K562 (cell line): ENCODE results near the gene NGRN. TPM values are rescaled to one million over a fixed set of nuclear protein-coding genes. Genes with fewer than 3 reads are reported as not detected.
A peak's percentile ranks its signal among the peaks of the same experiment; 100 is the strongest.

Experiments
- BDP1 ChIP-seq: IDR thresholded peaks from 3 replicates; pipeline ENCODE4 v1.6.1; 2011; ENCODE audit not compliant: insufficient read length, insufficient read depth
- CREBBP ChIP-seq: IDR thresholded peaks from one replicate; pipeline ENCODE4 v1.6.1; 2012; ENCODE audit warnings: low read depth, mild to moderate bottlenecking, control low read depth, inconsistent platforms, low read length
- EGR1 ChIP-seq: fragments of 450-650 bp; conservative IDR thresholded peaks from 2 replicates; pipeline ENCODE4 v1.6.1; 2017; ENCODE audit warnings: mild to moderate bottlenecking
- HCFC1 ChIP-seq: IDR thresholded peaks from 2 replicates; pipeline ENCODE4 v1.6.1; 2012; ENCODE audit warnings: low read depth, low read length, improper control_type of control experiment
- HDGF ChIP-seq: fragments of 450-650 bp; IDR thresholded peaks from 2 replicates; pipeline ENCODE4 v1.6.1; 2016
- KLF6 ChIP-seq: fragments of 250-450 bp; sonication (Bioruptor Pico); IDR thresholded peaks from 2 replicates; pipeline ENCODE4 v1.4.0; 2020; ENCODE audit warnings: mild to moderate bottlenecking, moderate library complexity, borderline replicate concordance
- MEF2D ChIP-seq: conservative IDR thresholded peaks from 2 replicates; pipeline ENCODE4 v1.6.1; 2016; ENCODE audit warnings: low read depth, missing genetic modification characterization, missing compliant biosample characterization
- NFE2L1 ChIP-seq: fragments of 450-650 bp; IDR thresholded peaks from 2 replicates; pipeline ENCODE4 v1.6.1; 2016; ENCODE audit warnings: missing genetic modification characterization, low read depth, mild to moderate bottlenecking, missing compliant biosample characterization, moderate library complexity, borderline replicate concordance
- NR1H2 ChIP-seq: sonication (generic); formaldehyde crosslinking; IDR thresholded peaks from 2 replicates; pipeline ENCODE4 v1.4.0; 2020; ENCODE audit warnings: mild to moderate bottlenecking, missing genetic modification reagents
- PML ChIP-seq: IDR thresholded peaks from 2 replicates; pipeline ENCODE4 v1.6.1; 2012; ENCODE audit warnings: low read length, inconsistent platforms
- PRMT5 ChIP-seq: sonication (generic); formaldehyde crosslinking; IDR thresholded peaks from 2 replicates; pipeline ENCODE4 v1.5.0; 2020; ENCODE audit warnings: missing genetic modification reagents
- SAFB2 ChIP-seq: fragments of 200-400 bp; formaldehyde crosslinking; IDR thresholded peaks from 2 replicates; pipeline ENCODE4 v1.6.1; 2018; ENCODE audit warnings: borderline replicate concordance, low read length, low read depth, moderate library complexity; ENCODE audit not compliant: severe bottlenecking
- SPI1 ChIP-seq: IDR thresholded peaks from 2 replicates; pipeline ENCODE4 v1.6.1; 2011; ENCODE audit warnings: low read depth, low read length, control low read depth, borderline replicate concordance
- TAF7 ChIP-seq: fragments of 450-650 bp; IDR thresholded peaks from 2 replicates; pipeline ENCODE4 v1.6.1; 2016; ENCODE audit warnings: missing genetic modification characterization, missing compliant biosample characterization
- ZKSCAN8 ChIP-seq: fragments of 200-800 bp; sonication (Bioruptor generic); IDR thresholded peaks from 2 replicates; pipeline ENCODE4 v1.6.1; 2016; ENCODE audit warnings: missing genetic modification characterization, missing compliant biosample characterization
- polyA plus RNA-seq, 8 experiments: library from polyadenylated mRNA; depleted of rRNA in 4 of 8; stranded (reverse) in 5 of 8; unstranded in 3 of 8; fragments of >200 nt; fragmentation: Nextera tagmentation in 2 of 8; fragmentation: Illumina TruSeq in 1 of 8; extraction: Ambion mirVana in 2 of 8; extraction: Trizol in 1 of 8; gene quantifications; 2 replicates each; pipeline versions ENCODE4 v1.2.1 to v1.2.3, GENCODE V29; 2011 to 2014; ENCODE audit warnings: inconsistent platforms in 1 of 8, missing spikeins in 1 of 8
- total RNA-seq, 7 experiments: library from RNA; depleted of rRNA in 6 of 7; stranded (reverse); fragments of >200 nt in 6 of 7; fragmentation: Illumina TruSeq in 2 of 7; extraction: Trizol in 2 of 7; gene quantifications; 2 replicates each; pipeline versions ENCODE4 v1.2.1 to v1.2.3, GENCODE V29; 2011 to 2021; ENCODE audit warnings: low replicate concordance in 1 of 7
- TF ChIP-seq, protein P1 (sequence below): sonication (generic); formaldehyde crosslinking; IDR thresholded peaks from 2 replicates; pipeline ENCODE4 v1.8.0; 2023; ENCODE audit warnings: missing genetic modification reagents, mild to moderate bottlenecking, borderline replicate concordance
- TF ChIP-seq, protein P2 (sequence below): fragments of 450-650 bp; IDR thresholded peaks from 2 replicates; pipeline ENCODE4 v1.6.1; 2018; ENCODE audit warnings: mild to moderate bottlenecking, low read depth; ENCODE audit not compliant: partially characterized antibody
- TF ChIP-seq, protein P3 (sequence below): fragments of 450-650 bp; IDR thresholded peaks from 2 replicates; pipeline ENCODE4 v1.6.1; 2018; ENCODE audit not compliant: partially characterized antibody

The NGRN gene
- total and polyA plus RNA-seq, 9 of the 15 experiments (the other 6 are each of a cell fraction or from before 2014, with no cell fraction given) = 14.0 to 73.4 (median 60.0) TPM

DNA sequence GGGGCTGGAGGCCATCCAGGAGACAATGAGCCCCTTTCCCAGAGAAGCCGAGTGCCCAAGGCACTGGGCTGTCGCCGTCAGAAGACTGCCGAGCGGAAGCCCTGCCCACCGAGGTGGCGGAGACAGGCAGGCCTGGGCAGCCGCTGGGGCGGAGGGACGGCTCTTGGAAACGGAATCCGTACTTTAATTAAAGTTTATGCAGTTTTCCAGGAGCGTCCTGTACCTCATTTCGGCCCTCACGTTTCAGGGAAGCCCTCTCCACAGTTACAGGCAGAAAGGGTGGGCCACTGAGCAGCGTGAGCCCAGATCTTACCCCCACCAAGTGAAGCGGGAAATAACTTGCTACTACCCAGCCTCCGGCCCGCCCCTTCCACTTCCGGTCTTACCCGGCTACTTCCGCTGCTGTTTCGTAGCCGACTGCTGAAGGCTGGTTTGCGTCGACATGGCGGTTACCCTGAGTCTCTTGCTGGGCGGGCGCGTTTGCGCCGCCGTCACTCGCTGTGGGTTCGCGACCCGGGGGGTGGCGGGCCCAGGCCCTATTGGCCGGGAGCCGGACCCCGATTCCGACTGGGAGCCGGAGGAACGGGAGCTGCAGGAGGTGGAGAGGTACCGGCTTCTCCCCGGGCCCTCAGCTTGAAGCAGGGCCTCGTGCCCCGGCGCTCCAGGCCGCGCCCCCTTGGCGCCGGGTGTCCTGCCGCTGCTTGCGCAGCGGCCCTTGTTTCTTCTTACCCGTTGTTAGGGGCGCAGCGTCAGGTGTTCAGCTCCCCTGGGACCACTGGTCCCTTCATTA lies at the start of gene NGRN (continued):
- TF ChIP-seq, protein P1, sequence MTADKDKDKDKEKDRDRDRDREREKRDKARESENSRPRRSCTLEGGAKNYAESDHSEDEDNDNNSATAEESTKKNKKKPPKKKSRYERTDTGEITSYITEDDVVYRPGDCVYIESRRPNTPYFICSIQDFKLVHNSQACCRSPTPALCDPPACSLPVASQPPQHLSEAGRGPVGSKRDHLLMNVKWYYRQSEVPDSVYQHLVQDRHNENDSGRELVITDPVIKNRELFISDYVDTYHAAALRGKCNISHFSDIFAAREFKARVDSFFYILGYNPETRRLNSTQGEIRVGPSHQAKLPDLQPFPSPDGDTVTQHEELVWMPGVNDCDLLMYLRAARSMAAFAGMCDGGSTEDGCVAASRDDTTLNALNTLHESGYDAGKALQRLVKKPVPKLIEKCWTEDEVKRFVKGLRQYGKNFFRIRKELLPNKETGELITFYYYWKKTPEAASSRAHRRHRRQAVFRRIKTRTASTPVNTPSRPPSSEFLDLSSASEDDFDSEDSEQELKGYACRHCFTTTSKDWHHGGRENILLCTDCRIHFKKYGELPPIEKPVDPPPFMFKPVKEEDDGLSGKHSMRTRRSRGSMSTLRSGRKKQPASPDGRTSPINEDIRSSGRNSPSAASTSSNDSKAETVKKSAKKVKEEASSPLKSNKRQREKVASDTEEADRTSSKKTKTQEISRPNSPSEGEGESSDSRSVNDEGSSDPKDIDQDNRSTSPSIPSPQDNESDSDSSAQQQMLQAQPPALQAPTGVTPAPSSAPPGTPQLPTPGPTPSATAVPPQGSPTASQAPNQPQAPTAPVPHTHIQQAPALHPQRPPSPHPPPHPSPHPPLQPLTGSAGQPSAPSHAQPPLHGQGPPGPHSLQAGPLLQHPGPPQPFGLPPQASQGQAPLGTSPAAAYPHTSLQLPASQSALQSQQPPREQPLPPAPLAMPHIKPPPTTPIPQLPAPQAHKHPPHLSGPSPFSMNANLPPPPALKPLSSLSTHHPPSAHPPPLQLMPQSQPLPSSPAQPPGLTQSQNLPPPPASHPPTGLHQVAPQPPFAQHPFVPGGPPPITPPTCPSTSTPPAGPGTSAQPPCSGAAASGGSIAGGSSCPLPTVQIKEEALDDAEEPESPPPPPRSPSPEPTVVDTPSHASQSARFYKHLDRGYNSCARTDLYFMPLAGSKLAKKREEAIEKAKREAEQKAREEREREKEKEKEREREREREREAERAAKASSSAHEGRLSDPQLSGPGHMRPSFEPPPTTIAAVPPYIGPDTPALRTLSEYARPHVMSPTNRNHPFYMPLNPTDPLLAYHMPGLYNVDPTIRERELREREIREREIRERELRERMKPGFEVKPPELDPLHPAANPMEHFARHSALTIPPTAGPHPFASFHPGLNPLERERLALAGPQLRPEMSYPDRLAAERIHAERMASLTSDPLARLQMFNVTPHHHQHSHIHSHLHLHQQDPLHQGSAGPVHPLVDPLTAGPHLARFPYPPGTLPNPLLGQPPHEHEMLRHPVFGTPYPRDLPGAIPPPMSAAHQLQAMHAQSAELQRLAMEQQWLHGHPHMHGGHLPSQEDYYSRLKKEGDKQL (CRISPR knock-in tag) = no peak
- TF ChIP-seq TAF7 = peak; percentile 93
- TF ChIP-seq HCFC1 = no peak; the same call in none of the 2 replicates
- no peak for TF ChIP-seq NFE2L1 (tag)
- TF ChIP-seq SAFB2 = no peak
- TF ChIP-seq BDP1 = no peak
- TF ChIP-seq KLF6 (CRISPR knock-in tag) = no peak
- TF ChIP-seq, protein P2, sequence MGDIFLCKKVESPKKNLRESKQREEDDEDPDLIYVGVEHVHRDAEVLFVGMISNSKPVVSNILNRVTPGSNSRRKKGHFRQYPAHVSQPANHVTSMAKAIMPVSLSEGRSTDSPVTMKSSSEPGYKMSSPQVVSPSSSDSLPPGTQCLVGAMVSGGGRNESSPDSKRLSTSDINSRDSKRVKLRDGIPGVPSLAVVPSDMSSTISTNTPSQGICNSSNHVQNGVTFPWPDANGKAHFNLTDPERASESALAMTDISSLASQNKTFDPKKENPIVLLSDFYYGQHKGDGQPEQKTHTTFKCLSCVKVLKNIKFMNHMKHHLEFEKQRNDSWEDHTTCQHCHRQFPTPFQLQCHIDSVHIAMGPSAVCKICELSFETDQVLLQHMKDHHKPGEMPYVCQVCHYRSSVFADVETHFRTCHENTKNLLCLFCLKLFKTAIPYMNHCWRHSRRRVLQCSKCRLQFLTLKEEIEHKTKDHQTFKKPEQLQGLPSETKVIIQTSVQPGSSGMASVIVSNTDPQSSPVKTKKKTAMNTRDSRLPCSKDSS = no peak
- no peak for TF ChIP-seq PRMT5 (CRISPR knock-in tag)
- no peak for TF ChIP-seq HDGF
- peak; percentile 75 for TF ChIP-seq PML
- no peak for TF ChIP-seq MEF2D (tag)
- no peak for TF ChIP-seq CREBBP
- TF ChIP-seq ZKSCAN8 (CRISPR knock-in tag) = no peak
- TF ChIP-seq NR1H2 (CRISPR knock-in tag) = no peak
- TF ChIP-seq, protein P3, sequence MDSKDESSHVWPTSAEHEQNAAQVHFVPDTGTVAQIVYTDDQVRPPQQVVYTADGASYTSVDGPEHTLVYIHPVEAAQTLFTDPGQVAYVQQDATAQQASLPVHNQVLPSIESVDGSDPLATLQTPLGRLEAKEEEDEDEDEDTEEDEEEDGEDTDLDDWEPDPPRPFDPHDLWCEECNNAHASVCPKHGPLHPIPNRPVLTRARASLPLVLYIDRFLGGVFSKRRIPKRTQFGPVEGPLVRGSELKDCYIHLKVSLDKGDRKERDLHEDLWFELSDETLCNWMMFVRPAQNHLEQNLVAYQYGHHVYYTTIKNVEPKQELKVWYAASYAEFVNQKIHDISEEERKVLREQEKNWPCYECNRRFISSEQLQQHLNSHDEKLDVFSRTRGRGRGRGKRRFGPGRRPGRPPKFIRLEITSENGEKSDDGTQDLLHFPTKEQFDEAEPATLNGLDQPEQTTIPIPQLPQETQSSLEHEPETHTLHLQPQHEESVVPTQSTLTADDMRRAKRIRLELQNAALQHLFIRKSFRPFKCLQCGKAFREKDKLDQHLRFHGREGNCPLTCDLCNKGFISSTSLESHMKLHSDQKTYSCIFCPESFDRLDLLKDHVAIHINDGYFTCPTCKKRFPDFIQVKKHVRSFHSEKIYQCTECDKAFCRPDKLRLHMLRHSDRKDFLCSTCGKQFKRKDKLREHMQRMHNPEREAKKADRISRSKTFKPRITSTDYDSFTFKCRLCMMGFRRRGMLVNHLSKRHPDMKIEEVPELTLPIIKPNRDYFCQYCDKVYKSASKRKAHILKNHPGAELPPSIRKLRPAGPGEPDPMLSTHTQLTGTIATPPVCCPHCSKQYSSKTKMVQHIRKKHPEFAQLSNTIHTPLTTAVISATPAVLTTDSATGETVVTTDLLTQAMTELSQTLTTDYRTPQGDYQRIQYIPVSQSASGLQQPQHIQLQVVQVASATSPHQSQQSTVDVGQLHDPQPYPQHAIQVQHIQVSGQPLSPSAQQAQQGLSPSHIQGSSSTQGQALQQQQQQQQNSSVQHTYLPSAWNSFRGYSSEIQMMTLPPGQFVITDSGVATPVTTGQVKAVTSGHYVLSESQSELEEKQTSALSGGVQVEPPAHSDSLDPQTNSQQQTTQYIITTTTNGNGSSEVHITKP = peak; percentile 75
- peak; percentile 83 for TF ChIP-seq SPI1
- TF ChIP-seq EGR1 = no peak
